Motor neuron (in vitro differentiated cells): Measurements from ENCODE around the gene RCAN1. TPM values are rescaled to one million over a fixed set of nuclear protein-coding genes. Genes with fewer than 3 reads are reported as not detected.

Experiments used
- ATAC-seq, 8 experiments: fragments of 200-7000 bp; cut with Tn5 transposase; replicated peaks in 6 of 8; 2 replicates each; pipeline ENCODE4 v1.8.0; 2021; ENCODE audit warnings: mild to moderate bottlenecking in 8 of 8, moderate library complexity in 8 of 8
- H3K27ac ChIP-seq, 2 donors: fragments of 250-450 bp; sonication (Bioruptor Pico); 2 replicates each; pipeline ENCODE4 v1.9.0; 2021; ENCODE audit warnings: antibody characterized with exemption in 2 of 2, mild to moderate bottlenecking in 2 of 2, moderate library complexity in 1 of 2
- H3K4me1 ChIP-seq, 2 donors: fragments of 250-450 bp; sonication (Bioruptor Pico); replicated peaks in 1 of 2; 2 replicates each; pipeline ENCODE4 v1.6.1; 2021; ENCODE audit warnings: antibody characterized with exemption in 2 of 2, mild to moderate bottlenecking in 2 of 2, moderate library complexity in 1 of 2
- H3K4me3 ChIP-seq, 5 donors: fragments of 250-450 bp; sonication (Bioruptor Pico); 2 replicates each; pipeline ENCODE4 v1.9.0; 2021; ENCODE audit warnings: antibody characterized with exemption in 5 of 5, mild to moderate bottlenecking in 5 of 5, moderate library complexity in 4 of 5
- WGBS, 10 experiments: fragments of 450-650 bp; shearing (Covaris generic); methylation state at CpG; one replicate each; pipeline ENCODE4 v1.0.0; 2022; 5-methylcytosine and 5-hydroxymethylcytosine counted together
- in situ Hi-C, 9 experiments: fragments of 400-800 bp; cut with MboI; loops; one replicate each; pipeline ENCODE4 v1.15.0; 2021; ENCODE audit warnings: low sequenced_read_pairs in 9 of 9, low pct_unique_long_range_greater_than_20kb in 2 of 9; ENCODE audit not compliant: unreplicated experiment in 9 of 9
- total RNA-seq, 8 experiments: library from RNA; unstranded; fragments of 300-600 nt; gene quantifications; 2 replicates each; pipeline versions ENCODE4 v1.2.3 to v1.2.4, GENCODE V29; 2022

The RCAN1 gene
- total RNA-seq, 8 experiments from 2014 or later, result 10.3 to 280 (median 22.7) TPM

DNA sequence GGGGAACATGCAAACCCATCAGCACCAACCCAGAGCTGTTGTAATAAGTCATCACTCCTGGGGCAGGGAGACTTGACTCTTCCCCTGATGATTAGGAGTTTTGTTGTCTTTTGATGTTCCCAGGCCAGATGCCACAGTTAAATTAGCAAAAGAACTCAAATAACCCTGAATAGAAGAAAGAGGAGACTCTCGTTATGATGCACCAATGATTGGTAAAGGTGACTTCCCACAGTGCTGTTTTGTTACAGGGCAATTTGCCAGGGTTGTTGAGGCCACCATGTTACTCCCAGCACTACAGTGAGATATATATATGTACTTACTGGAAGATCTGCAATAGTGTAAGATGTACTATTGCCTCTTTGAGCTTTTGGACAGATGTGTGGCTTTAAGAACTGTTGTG, 24.3 kb upstream of the RCAN1 start:
- Histone ChIP-seq H3K4me3 (no peak overlapping the region), H3K27ac (no peak overlapping the region), H3K4me1 (no peaks in the 10 kb centered on the region)
- in situ Hi-C loops, result no loop called here
- no peak for ATAC-seq
- WGBS, 10 experiments, result 50 to 100% (median 50%) methylated on average over 1 of the region's 1 CpG; no CpG with 5 or more reads in 7 of the 10 experiments

DNA sequence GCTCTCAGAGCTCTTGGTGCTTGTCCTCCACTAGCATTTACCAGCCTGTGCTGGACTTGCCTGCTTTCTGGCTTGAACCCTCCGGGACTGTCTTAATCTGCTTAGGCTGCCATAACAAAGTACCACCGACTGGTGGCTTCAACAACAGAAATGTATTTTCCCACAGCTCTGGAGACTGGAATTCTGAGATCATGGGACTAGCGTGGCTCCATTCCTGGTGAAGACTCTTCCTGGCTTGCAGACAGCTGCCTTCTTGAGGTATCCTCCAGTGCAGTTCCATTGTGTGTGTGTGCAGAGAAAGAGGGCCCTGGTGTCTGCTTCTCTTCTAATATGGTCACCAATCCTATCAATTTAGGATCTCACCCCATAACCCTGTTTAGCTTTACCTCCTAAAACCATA, 22.0 kb upstream of the RCAN1 start:
- no peak for ATAC-seq
- 18 to 100% (median 70%) methylated on average over 2 of the region's 3 CpGs; no CpG with 5 or more reads in 5 of the 10 experiments for WGBS, 10 experiments
- no peak overlapping the region for H3K27ac ChIP-seq
- no peaks in the 10 kb centered on the region for H3K4me1 ChIP-seq
- in situ Hi-C loops, result no loop called here
- no peak overlapping the region for H3K4me3 ChIP-seq

DNA sequence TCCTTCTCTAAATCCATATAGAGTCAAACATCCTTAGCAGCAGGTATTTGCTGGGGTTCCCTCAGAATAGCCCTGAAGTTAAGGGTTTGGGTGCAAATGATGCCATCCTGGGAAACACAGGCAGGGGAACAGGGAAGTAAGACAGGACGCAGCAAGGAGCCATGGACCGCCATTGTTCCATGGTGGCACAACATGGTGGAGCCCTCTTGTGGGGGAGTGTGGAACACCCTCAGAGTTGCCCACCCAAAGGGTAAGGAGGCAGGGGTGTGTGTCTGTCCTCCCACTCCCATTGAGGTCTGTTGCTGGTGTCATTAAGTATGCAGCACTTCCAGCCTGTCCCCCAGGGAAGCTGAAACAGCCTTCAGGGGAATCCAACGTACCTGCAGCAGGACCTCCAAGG, 20.4 kb upstream of the RCAN1 start:
- Histone ChIP-seq H3K4me3 (no peak overlapping the region), H3K4me1 (no peaks in the 10 kb centered on the region), H3K27ac (no peak overlapping the region)
- ATAC-seq, result no peak
- in situ Hi-C loops, result no loop called here
- WGBS, 10 experiments, result 34 to 100% (median 83%) methylated on average over 1 to 3 of the region's 3 CpGs; no CpG with 5 or more reads in 2 of the 10 experiments

DNA sequence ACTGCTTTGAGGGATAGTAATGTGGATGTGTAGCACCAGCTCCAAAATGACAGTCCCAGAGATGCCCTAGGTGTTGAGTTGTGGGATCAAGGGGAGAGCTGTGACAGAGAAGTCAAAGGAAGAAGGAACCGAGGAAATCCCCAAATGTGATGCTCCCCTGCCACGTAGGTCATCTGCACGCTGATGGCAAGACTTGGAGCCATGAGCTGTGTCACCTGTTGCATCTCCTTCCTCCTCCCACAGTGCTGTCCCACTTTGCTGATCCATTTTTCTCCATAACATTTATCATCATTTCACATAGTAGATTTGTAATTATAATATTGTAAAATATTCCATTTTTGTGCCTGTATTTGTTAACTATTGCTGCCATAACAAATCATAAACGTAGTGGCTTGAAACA, 17.6 kb upstream of the RCAN1 start:
- Histone ChIP-seq H3K4me1 (no peaks in the 10 kb centered on the region), H3K4me3 (no peak overlapping the region), H3K27ac (no peak overlapping the region)
- no peak for ATAC-seq
- in situ Hi-C loops, result no loop called here
- 0 to 100% (median 78%) methylated on average over 1 to 4 of the region's 4 CpGs; no CpG with 5 or more reads in 1 of the 10 experiments for WGBS, 10 experiments

DNA sequence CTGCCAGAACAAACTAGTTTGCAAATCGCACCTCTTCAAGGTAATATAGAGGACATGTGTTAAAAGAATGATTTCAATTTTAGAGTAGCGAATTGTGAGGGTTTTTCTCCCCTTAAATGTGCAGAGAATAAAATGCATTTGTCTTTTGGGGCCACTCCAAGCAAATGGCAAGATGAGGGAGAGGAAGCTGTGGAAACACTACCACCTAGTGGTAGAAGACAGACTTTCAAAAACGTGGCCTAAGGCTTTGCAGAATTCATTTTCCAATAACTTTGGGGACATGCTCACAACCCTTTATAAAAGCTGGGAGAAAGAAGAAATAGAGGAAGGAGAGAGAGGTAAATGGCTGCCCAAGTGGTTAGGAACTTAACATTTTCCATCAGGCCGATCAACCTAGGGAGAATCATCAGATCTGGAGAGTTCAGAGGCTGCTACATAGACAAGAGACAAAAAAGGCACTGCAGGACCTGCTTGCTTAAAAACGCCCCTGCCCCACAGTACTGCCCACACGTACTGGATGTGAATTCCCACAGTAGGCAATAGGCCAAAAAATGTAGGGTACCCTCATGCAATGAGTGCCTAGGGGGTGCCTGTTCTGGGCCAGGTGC, 15.7 kb upstream of the RCAN1 start:
- whole genome bisulfite sequencing, 10 experiments, result 0 to 10% (median 0%) methylated on average over 1 to 6 of the region's 6 CpGs; no CpG with 5 or more reads in 1 of the 10 experiments
- ATAC-seq, result peak; percentile 45 to 76 (median 58)
- H3K4me1 ChIP-seq, result no peaks in the 10 kb centered on the region
- in situ Hi-C loops, result no loop called here
- no peak overlapping the region for H3K27ac ChIP-seq
- no peak overlapping the region for H3K4me3 ChIP-seq

DNA sequence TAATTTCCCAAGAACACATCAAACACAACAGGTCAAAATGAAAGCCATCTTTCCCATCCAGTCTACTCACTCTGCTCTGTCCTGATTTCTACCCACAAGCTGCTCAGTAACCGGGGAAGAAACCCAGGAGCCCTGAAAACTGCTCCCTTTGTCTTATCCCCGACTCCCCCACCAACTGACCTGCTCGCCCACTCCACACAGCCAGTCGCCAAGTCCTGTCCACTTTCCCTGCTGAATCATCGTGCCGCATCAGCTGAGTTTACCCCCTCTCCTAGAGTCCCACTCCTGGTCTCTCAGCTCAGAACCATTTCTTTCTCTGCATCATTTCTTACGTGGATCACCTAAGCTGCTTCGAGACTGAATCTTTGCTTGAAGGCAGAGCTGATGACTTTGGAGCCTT, 11.2 kb upstream of the RCAN1 start:
- no peaks in the 10 kb centered on the region for H3K4me1 ChIP-seq
- H3K4me3 ChIP-seq, result no peak overlapping the region
- in situ Hi-C loops, result loop anchor here in 1 of 9 experiments (10.0 kb wide), 1 partner anchor 701 kb away; no protein-coding TSS in a partner anchor
- no peak for ATAC-seq
- 60 to 88% (median 76%) methylated on average over 1 to 7 of the region's 8 CpGs; no CpG with 5 or more reads in 3 of the 10 experiments for WGBS, 10 experiments
- no peak overlapping the region for H3K27ac ChIP-seq

DNA sequence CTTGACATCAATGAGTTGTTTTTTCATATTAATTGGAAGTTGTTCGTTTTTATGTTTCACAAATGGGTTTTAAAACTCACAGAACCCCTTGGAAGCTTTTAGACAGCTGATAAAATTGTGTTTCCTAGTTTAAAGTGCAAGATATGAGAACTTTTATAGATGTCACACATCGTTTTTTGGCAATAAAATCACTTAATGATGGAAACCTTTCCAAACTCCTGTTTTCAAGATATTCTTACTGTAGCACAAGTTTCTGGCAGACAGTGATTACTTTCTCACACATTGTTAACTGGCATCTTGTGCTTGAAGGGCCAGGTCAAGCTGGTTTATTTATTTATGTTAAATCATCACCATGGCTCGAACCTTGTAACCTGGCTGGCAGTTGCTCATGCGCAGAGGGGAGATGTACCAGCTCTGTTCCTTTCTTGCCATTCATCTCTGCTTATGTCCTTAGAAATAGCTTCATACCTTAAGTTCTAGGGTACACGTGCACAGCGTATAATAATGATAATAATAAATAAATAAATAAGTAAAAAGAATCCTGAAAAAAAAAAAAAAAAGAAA, 10.2 kb upstream of the RCAN1 start:
- H3K4me3 ChIP-seq, result no peak overlapping the region
- in situ Hi-C loops, result loop anchor here in 1 of 9 experiments (10.0 kb wide), 1 partner anchor 700 kb away; no protein-coding TSS in a partner anchor
- 0 to 89% (median 51%) methylated on average over 2 to 6 of the region's 6 CpGs for WGBS, 10 experiments
- peak in 1 of 8 experiments; percentile 34 for ATAC-seq
- H3K27ac ChIP-seq, result no peak overlapping the region
- H3K4me1 ChIP-seq, result peaks cover 0 to 3% of the 10 kb centered on the region in 2 donors

DNA sequence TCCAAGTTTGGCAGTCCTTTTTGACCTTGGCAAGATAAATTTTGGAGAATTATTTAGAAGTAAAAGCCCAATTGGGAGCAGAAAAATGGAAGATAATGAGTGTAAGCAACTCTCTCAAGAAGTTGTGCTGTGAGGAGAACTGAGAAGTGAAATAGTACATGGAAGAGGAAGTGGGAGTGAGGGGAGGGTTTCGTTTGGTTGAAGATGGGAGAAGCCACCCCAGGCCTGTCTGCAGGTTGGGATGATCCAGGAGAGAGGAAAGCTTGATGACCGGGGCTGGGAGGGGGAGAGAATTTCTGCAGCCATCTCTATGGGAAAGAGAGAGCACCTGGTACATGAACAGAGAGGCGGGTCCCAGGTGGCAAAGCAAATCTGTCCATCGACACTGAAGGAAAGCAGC, 8.6 kb upstream of the RCAN1 start:
- no peak for ATAC-seq
- no peak overlapping the region for H3K4me3 ChIP-seq
- no peak overlapping the region for H3K27ac ChIP-seq
- peaks cover 0 to 3% of the 10 kb centered on the region in 2 donors for H3K4me1 ChIP-seq
- 8 to 77% (median 71%) methylated on average over 2 to 4 of the region's 4 CpGs; no CpG with 5 or more reads in 4 of the 10 experiments for WGBS, 10 experiments
- in situ Hi-C loops, result loop anchor here in 2 of 9 experiments (10.0 to 25.0 kb wide), 2 partner anchors 699 to 711 kb away; partner anchors contain the start of gene ATP5PO (in 1 of the 2)

DNA sequence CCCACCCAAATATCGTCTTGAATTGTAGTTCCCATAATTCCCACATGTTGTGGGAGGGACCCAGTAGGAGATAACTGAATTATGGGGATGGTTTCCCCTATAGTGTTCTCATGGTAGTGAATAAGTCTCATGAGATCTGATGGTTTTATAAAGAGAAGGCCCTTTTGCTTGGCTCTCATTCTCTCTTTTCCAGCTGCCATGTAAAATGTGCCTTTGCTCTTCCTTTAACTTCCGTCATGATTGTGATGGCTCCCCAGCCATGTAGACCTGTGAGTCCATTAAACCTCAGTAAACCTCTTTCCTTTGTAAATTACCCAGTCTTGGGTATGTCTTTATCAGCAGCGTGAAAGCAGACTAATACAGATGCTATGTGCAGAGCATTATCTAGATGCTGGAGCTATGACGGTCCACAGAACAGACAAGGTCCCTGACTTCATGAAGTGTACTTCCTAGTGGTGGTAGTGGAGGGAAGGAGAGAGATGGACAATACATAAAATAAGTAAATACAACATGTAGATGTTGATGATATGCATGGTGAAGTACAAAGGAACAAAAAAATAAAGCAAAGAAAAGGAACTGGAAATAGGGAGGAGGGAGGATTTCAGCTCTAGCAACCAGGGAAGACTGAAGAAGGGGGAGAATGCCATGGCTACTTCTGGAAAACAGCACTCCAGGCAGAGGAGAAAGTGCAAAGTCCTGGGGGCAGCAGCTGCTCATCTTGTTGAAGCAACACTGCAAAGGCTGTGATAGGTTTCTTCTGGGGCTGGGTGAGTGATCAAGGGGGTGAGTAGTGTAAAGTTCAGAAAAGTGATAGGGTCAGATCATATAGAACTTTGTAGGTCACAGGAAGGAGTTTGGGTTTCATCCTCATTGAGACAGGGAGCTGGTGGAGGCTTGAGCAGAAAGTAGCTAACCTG, 6.8 kb upstream of the RCAN1 start:
- Histone ChIP-seq H3K4me1 (peaks cover 0 to 3% of the 10 kb centered on the region in 2 donors), H3K27ac (no peak overlapping the region), H3K4me3 (no peak overlapping the region)
- in situ Hi-C loops, result loop anchor here in 2 of 9 experiments (10.0 to 25.0 kb wide), 2 partner anchors 697 to 709 kb away; partner anchors contain the start of gene ATP5PO (in 1 of the 2)
- no peak for ATAC-seq
- 27 to 100% (median 82%) methylated on average over 1 to 4 of the region's 4 CpGs for WGBS, 10 experiments

DNA sequence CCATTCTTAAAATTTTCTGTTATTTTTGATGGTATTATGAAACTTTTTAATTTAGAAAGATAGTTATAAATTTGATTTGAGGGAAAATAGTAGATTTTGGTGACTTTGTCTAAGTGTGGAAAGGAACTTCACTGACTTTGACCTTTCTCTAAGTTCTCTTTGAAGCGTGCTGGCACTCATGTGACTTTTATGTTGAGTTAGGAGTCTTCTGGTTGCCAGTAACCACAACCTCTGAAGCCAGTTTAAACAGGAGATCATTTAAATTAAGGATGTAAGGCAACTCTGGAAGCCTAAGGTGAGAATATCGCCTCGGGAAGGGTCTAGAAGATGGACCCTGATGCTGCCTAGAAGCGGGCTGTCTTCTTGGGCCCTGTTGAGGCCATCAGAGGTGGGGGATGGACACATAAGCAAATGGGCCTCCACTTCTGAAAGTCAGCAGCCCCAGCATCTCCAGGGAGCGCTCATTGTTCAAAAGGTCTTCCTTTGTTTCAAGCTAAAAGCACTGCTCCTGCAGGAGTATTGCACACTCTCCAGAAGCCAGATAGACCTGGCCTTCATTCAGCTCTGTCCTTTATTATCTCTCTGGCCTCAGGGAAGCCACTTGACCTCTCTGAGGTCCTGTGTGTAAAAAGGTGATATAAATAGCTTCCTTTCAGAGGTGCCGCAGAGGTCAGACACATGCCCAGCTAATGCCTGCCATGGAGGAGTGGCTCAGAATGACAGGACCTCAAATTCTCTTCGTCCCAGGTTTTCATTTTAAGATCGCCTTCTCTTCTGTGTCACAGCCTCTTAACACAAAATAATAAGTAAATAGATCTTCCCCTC, 5.1 kb upstream of the RCAN1 start:
- in situ Hi-C loops, result loop anchor here in 2 of 9 experiments (10.0 to 25.0 kb wide), 2 partner anchors 695 to 708 kb away; partner anchors contain the start of gene ATP5PO (in 1 of the 2)
- ATAC-seq, result no peak
- WGBS, 10 experiments, result 50 to 89% (median 73%) methylated on average over 1 to 7 of the region's 8 CpGs; no CpG with 5 or more reads in 2 of the 10 experiments
- Histone ChIP-seq H3K4me1 (peaks cover 0 to 3% of the 10 kb centered on the region in 2 donors), H3K4me3 (no peak overlapping the region), H3K27ac (no peak overlapping the region)

DNA sequence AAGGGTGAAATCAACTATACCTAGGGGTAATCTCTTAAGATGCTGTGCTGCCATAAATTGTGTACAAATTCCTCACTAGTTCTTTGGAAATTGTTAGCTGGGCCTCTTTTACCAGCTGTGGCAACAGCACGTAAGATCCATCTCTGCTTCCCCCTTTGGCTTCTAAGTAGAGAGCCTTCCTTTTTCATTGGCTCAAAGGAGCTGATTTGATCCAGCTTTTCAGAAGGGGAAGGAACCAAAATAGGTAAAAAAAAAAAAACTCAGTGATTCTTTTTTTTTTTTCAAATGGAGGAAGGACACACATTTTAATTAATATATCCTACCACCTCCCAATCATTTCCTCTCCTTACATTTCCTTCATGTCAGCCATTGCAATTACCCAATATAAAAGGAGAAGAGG, 4.0 kb upstream of the RCAN1 start:
- in situ Hi-C loops, result loop anchor here in 1 of 9 experiments (25.0 kb wide), 1 partner anchor 707 kb away; the partner anchor contains the start of gene ATP5PO
- H3K27ac ChIP-seq, result no peak overlapping the region
- ATAC-seq, result no peak
- peaks cover 0 to 3% of the 10 kb centered on the region in 2 donors for H3K4me1 ChIP-seq
- H3K4me3 ChIP-seq, result no peak overlapping the region
- WGBS, 10 experiments, result 20 to 100% (median 100%) methylated on average over 1 of the region's 1 CpG; no CpG with 5 or more reads in 3 of the 10 experiments

DNA sequence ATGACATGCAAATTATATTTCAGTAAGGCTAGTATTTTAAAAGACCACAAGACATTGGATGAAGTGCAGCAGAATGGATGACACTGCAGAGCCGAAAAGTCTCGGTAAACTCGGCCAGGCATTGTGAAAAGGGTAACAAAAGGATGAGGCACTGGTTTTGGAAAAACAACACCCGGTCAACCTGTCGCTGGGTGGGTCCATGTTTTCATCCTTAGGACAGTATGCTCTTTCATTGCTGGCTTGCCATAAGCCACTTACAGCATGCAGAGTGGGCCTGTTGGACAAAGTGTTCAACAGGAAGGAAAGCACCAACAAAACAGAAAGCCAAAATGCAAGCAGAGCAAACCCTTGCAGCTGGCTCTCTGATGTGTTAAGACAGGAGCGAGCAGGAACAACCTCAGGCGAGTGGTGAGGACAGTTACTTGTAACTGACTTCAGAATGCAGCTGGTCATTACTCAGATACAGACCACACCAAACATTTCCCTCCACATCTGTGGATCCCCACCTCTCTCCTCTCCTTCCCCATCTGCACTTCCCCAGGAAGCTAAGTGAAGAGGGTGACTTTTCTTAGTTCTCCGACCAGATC, 2.9 kb upstream of the RCAN1 start:
- H3K27ac ChIP-seq, result no peak overlapping the region
- no peak overlapping the region for H3K4me3 ChIP-seq
- H3K4me1 ChIP-seq, result peaks cover 6 to 7% of the 10 kb centered on the region in 2 donors
- no peak for ATAC-seq
- in situ Hi-C loops, result loop anchor here in 1 of 9 experiments (25.0 kb wide), 1 partner anchor 706 kb away; the partner anchor contains the start of gene ATP5PO
- 56 to 83% (median 66%) methylated on average over 3 to 8 of the region's 8 CpGs for WGBS, 10 experiments
